Natural killer cell treated with Interleukin-12 subunit alpha and Interleukin-12 subunit beta and Interleukin-15 and Interleukin-18, amount 100 ng/mL, for 72 hours (primary cell): ENCODE measurements around the gene KRT7. TPM values are rescaled to one million over a fixed set of nuclear protein-coding genes. Genes with fewer than 3 reads are reported as not detected.

Experiments
- ATAC-seq, 2 donors: fragments of 150-1000 bp; cut with Tn5 transposase in 1 of 2; sonication (Bioruptor Pico), chemical (Tn5 transposase) in 1 of 2; 2 replicates each; pipeline ENCODE4 v1.10.0; 2021
- DNase-seq: peaks from one replicate; pipeline ENCODE4 v3.0.0; 2022; ENCODE audit warnings: low spot score
- H3K27ac Mint-ChIP-seq, 2 donors: 1 replicate in 1 of 2; 2 replicates in 1 of 2; pipeline ENCODE4 v1.8.0; 2022; ENCODE audit warnings: mixed read lengths in 2 of 2, mild to moderate bottlenecking in 1 of 2, moderate library complexity in 1 of 2
- H3K27me3 Mint-ChIP-seq, 2 donors: 1 replicate in 1 of 2; 2 replicates in 1 of 2; pipeline ENCODE4 v1.8.0; 2022; ENCODE audit warnings: mixed read lengths in 2 of 2
- H3K36me3 Mint-ChIP-seq: one replicate; pipeline ENCODE4 v1.8.0; 2022; ENCODE audit warnings: mixed read lengths
- H3K4me1 Mint-ChIP-seq, 2 donors: 1 replicate in 1 of 2; 2 replicates in 1 of 2; pipeline ENCODE4 v1.8.0; 2022; ENCODE audit warnings: low read depth in 2 of 2, mixed read lengths in 2 of 2, mild to moderate bottlenecking in 1 of 2
- H3K4me3 Mint-ChIP-seq: one replicate; pipeline ENCODE4 v1.8.0; 2022; ENCODE audit warnings: mixed read lengths
- H3K9me3 Mint-ChIP-seq: 2 replicates; pipeline ENCODE4 v1.8.0; 2022; ENCODE audit warnings: mixed read lengths
- total RNA-seq, 2 donors: library from RNA; stranded (reverse); gene quantifications; one replicate each; pipeline ENCODE4 v1.2.3, GENCODE V29; 2022

Gene KRT7
- total RNA-seq, 2 donors from 2014 or later, result 2.6 to 6.1 TPM

DNA sequence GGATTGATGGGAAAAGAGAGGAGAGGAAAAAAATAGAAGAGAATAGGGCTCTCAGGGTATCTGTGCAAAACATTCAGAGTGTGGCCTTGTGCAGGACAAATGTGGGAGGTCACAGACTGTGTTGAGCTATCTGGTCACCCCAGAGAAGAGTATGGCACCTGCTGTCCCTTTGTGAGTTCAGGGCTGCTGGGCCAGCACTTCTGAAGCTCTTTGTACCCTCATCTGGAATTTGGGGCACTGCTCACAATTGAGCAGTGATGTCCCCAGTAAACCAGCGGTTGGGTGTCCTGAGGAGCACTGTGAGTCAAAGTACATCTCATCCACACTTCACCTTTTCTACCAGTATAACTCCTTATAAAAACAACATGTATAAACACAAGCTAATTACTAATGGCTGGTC lies 60.9 kb downstream of the KRT7 start:
- DNase-seq (no peak), ATAC-seq (no peak)
- no peak overlapping the region for H3K4me3 Mint-ChIP-seq
- H3K9me3 Mint-ChIP-seq, result no peaks in the 10 kb centered on the region
- peaks cover 29 to 35% of the 10 kb centered on the region in 2 donors for H3K4me1 Mint-ChIP-seq
- H3K36me3 Mint-ChIP-seq, result no peaks in the 10 kb centered on the region
- no peak overlapping the region for H3K27ac Mint-ChIP-seq
- H3K27me3 Mint-ChIP-seq, result peaks cover 0 to 3% of the 10 kb centered on the region in 2 donors

DNA sequence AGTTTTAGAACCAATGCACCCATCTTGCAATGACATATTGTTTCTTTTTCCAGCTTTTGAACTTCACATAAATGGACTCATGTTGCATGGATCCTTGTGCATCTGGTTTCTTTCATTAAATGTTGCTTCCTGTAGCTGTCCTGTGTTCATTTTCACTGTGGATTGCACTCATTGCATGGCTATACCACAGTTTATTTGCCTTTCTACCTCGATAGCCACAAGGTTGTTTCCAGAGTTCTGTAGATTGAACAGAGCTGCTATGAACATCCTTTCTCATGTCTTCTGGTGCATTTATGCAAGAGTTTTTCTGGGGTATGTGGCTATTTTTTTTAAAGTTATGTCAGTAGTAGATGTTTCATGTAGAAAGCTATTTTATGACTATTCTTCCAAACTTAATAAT lies 61.8 kb downstream of the KRT7 start:
- no peaks in the 10 kb centered on the region for H3K36me3 Mint-ChIP-seq
- no peaks in the 10 kb centered on the region for H3K9me3 Mint-ChIP-seq
- H3K27me3 Mint-ChIP-seq, result peaks cover 0 to 3% of the 10 kb centered on the region in 2 donors
- H3K27ac Mint-ChIP-seq, result no peak overlapping the region
- no peak overlapping the region for H3K4me3 Mint-ChIP-seq
- ATAC-seq (no peak), DNase-seq (no peak)
- H3K4me1 Mint-ChIP-seq, result peaks cover 29 to 35% of the 10 kb centered on the region in 2 donors

DNA sequence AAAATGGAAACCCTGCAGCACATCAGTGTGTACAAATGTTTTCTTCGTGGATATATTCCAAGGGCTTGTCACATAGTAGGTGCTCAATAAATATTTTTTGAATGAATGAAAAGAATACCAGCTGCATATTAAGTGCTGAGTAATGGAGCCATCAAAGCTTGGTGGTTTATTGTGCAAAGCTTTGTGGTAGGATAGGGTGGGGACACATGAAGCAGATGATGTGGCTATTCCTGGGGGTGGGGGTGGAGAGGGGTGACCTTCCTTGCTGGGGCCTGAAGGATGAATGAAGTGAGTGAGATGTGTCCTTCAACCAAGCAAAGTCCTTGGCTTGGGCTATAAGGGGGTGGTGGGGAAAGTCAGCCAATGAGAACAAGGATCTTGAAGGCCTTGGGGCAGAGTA lies 62.6 kb downstream of the KRT7 start:
- DNase-seq, result no peak
- peak overlapping the region in 1 of 2 donors; percentile 5 for H3K27ac Mint-ChIP-seq
- H3K36me3 Mint-ChIP-seq, result no peaks in the 10 kb centered on the region
- H3K9me3 Mint-ChIP-seq, result no peaks in the 10 kb centered on the region
- H3K4me1 Mint-ChIP-seq, result peaks cover 29 to 35% of the 10 kb centered on the region in 2 donors
- ATAC-seq, result peak; percentile 48 to 66
- peaks cover 0 to 3% of the 10 kb centered on the region in 2 donors for H3K27me3 Mint-ChIP-seq
- no peak overlapping the region for H3K4me3 Mint-ChIP-seq

DNA sequence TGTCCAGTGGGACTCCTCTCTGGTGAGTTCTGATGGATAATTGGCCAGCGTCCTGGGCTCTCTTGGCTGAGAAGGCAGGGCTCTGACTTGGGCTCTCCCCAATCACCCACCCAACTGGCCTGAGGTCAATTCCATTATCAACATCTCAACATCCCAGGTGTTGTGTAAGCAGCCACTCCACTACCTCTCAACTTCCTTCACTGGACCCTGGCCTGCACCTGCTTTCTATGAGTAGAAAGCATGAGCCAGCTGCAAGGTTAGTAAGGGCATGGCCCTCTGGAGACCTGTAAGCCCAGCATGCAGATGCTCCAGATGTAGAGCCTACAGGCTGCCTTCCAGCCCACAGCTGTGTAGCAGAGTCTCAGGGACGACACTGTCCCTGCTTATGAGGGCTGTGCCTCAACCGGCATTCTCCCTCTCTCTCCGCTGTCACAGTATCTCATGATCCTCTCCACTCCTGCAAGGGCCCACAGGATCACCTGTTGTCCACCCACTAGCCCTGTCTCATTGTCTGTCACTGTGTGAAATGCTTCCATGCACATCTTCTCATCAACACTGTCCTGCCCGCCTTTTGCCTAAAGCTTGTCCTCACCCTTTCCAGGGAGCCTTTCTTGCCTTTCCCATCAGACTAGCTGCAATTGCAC lies 63.7 kb downstream of the KRT7 start:
- Mint-ChIP-seq H3K27me3 (peaks cover 0 to under 1% of the 10 kb centered on the region in 2 donors), H3K27ac (peak overlapping the region in 1 of 2 donors; percentile 5), H3K9me3 (no peaks in the 10 kb centered on the region), H3K4me1 (peaks cover 34 to 35% of the 10 kb centered on the region in 2 donors), H3K36me3 (no peaks in the 10 kb centered on the region), H3K4me3 (no peak overlapping the region)
- DNase-seq, result no peak
- ATAC-seq, result no peak

Other genes with a start within 250 kb of the KRT7 start
- 1 to 10 TPM; 5.4 to 5.6 TPM for gene TAMALIN, start 226.3 kb upstream of the KRT7 start, total RNA-seq
- 1 to 10 TPM; 3.0 to 4.0 TPM for gene NR4A1, start 181.8 kb upstream of the KRT7 start, total RNA-seq
- gene ATG101, start 163.3 kb upstream of the KRT7 start, total RNA-seq, result 10 to 100 TPM; 43.1 to 55.1 TPM
- gene SMIM41, start 153.5 kb upstream of the KRT7 start, total RNA-seq, result not detected
- not detected for gene KRT80, start 41.2 kb upstream of the KRT7 start, total RNA-seq
- under 1 TPM in 1 of 2 donors, not detected in 1; 0.43 TPM for gene KRT86, start 41.4 kb downstream of the KRT7 start, total RNA-seq
- gene KRT81, start 58.3 kb downstream of the KRT7 start, total RNA-seq, result under 1 TPM in 1 of 2 donors, not detected in 1; 0.22 TPM
- not detected for gene KRT83, start 88.2 kb downstream of the KRT7 start, total RNA-seq
- not detected for gene KRT85, start 134.2 kb downstream of the KRT7 start, total RNA-seq
- gene KRT84, start 152.4 kb downstream of the KRT7 start, total RNA-seq, result not detected
- not detected for gene KRT82, start 173.1 kb downstream of the KRT7 start, total RNA-seq
- not detected for gene KRT75, start 201.1 kb downstream of the KRT7 start, total RNA-seq
- gene KRT6B, start 218.9 kb downstream of the KRT7 start, total RNA-seq, result not detected
- gene KRT6C, start 240.6 kb downstream of the KRT7 start, total RNA-seq, result not detected